RWPE1 (cell line): ENCODE results near the gene FSIP1.

Experiments
- CTCF ChIA-PET: fragments of 350-600 bp; sonication (Branson Sonifier 250); formaldehyde crosslinking; extraction: SDS; loops from one replicate; lab custom pipeline; 2021; lab: Yijun Ruan, JAX
- POLR2A ChIA-PET: fragments of 400-600 bp; formaldehyde crosslinking; extraction: SDS; loops from one replicate; lab custom pipeline; 2020; ENCODE audit warnings: antibody characterized with exemption; ENCODE audit not compliant: low non-redundant PET; lab: Yijun Ruan, JAX
- DNase-seq: peaks from one replicate; pipeline ENCODE4 v3.0.0; 2012; ENCODE audit warnings: low spot score
- H3K27ac ChIP-seq: fragments of 450-650 bp; 2 replicates; pipeline ENCODE4 v1.5.1; 2017
- CTCF ChIP-seq: fragments of 450-650 bp; conservative IDR thresholded peaks from 2 replicates; pipeline ENCODE4 v1.5.1; 2017; ENCODE audit warnings: low read depth, mild to moderate bottlenecking

The FSIP1 gene

GRCh38 chr15:39654304-39654703 is 128.3 kb downstream of the FSIP1 start:
- ChIA-PET CTCF (interaction anchor here (0.5 kb wide), 1 partner anchor 152 kb away, joined by 5 read pairs; no protein-coding TSS in a partner anchor), POLR2A (no interaction called here)
- TF ChIP-seq CTCF, result no peak
- DNase-seq, result no peak
- no peak overlapping the region for H3K27ac ChIP-seq

GRCh38 chr15:39651881-39652280 is 130.8 kb downstream of the FSIP1 start:
- no peak for DNase-seq
- no peak for TF ChIP-seq CTCF
- POLR2A ChIA-PET, result no interaction called here
- CTCF ChIA-PET, result no interaction called here
- H3K27ac ChIP-seq, result no peak overlapping the region

GRCh38 chr15:39651295-39651694 is 131.3 kb downstream of the FSIP1 start:
- H3K27ac ChIP-seq, result no peak overlapping the region
- no peak for TF ChIP-seq CTCF
- DNase-seq, result no peak
- POLR2A ChIA-PET, result no interaction called here
- CTCF ChIA-PET, result no interaction called here

- CTCF ChIA-PET, result no interaction called here
- DNase-seq, result no peak
- H3K27ac ChIP-seq, result no peak overlapping the region
- POLR2A ChIA-PET, result no interaction called here
- TF ChIP-seq CTCF, result no peak
Measured at GRCh38 chr15:39649757-39650156, 132.9 kb downstream of the FSIP1 start.

GRCh38 chr15:39646425-39646824 is 136.2 kb downstream of the FSIP1 start:
- CTCF ChIA-PET, result no interaction called here
- no peak for DNase-seq
- POLR2A ChIA-PET, result no interaction called here
- no peak overlapping the region for H3K27ac ChIP-seq
- TF ChIP-seq CTCF, result no peak

GRCh38 chr15:39645976-39646257 is 136.7 kb downstream of the FSIP1 start:
- ChIA-PET POLR2A (no interaction called here), CTCF (interaction anchor here (0.7 to 1.1 kb wide), 2 partner anchors 111 to 138 kb away, joined by 4 read pairs; no protein-coding TSS in a partner anchor)
- no peak for TF ChIP-seq CTCF
- H3K27ac ChIP-seq, result peak overlapping the region; percentile 2; the same call in 1 of the 2 replicates
- DNase-seq, result no peak
